IMR-90 (cell line): Measurements from ENCODE around the gene ILK. TPM values are rescaled to one million over a fixed set of nuclear protein-coding genes. Genes with fewer than 3 reads are reported as not detected.

Experiments used
- ATAC-seq: fragments of 200-7000 bp; cut with Tn5 transposase; 2 replicates; pipeline ENCODE4 v1.9.1; 2020; ENCODE audit warnings: low read depth, mild to moderate bottlenecking, moderate library complexity
- BruUV-seq: library from RNA; stranded (reverse); fragments of 400-500 nt; replicated peaks from 2 replicates; lab custom pipeline; 2021; lab: Mats Ljungman, UMichigan
- CTCF ChIA-PET: fragments of 300-600 bp; formaldehyde crosslinking; extraction: SDS; loops from one replicate; lab custom pipeline; 2021; ENCODE audit warnings: antibody characterized with exemption; lab: Yijun Ruan, JAX
- POLR2A ChIA-PET: fragments of 300-600 bp; sonication (Branson Sonifier 250); formaldehyde crosslinking; loops from one replicate; lab custom pipeline; 2022; ENCODE audit warnings: antibody characterized with exemption; ENCODE audit not compliant: unreplicated experiment; lab: Charles Lee
- DNase-seq: peaks from one replicate; pipeline ENCODE4 v3.0.0; 2013
- H2AFZ ChIP-seq: replicated peaks from 2 replicates; pipeline ENCODE3; 2013; ENCODE audit warnings: low read length, mild to moderate bottlenecking; ENCODE audit not compliant: poor library complexity
- H2AK5ac ChIP-seq: 2 replicates; pipeline ENCODE4 v1.6.1; 2013; ENCODE audit warnings: low read depth, low read length, inconsistent platforms
- H2AK9ac ChIP-seq: replicated peaks from 2 replicates; pipeline ENCODE3; 2013; ENCODE audit warnings: mild to moderate bottlenecking, low read depth, low read length, moderate library complexity; ENCODE audit not compliant: poor library complexity
- H2BK120ac ChIP-seq: 2 replicates; pipeline ENCODE4 v1.6.1; 2013; ENCODE audit warnings: low read depth, low read length, inconsistent platforms
- H2BK15ac ChIP-seq: 3 replicates; pipeline ENCODE4 v1.6.1; 2013; ENCODE audit warnings: low read depth, low read length, inconsistent platforms
- H2BK20ac ChIP-seq: 2 replicates; pipeline ENCODE4 v1.6.1; 2013; ENCODE audit warnings: low read depth, mild to moderate bottlenecking, inconsistent platforms, low read length, moderate library complexity
- H2BK5ac ChIP-seq: 2 replicates; pipeline ENCODE4 v1.6.1; 2013; ENCODE audit warnings: mild to moderate bottlenecking, low read depth, low read length, inconsistent platforms; ENCODE audit not compliant: poor library complexity, severe bottlenecking
- H3K14ac ChIP-seq: replicated peaks from 2 replicates; pipeline ENCODE4 v1.6.1; 2013; ENCODE audit warnings: low read depth, low read length, inconsistent platforms
- H3K18ac ChIP-seq: 2 replicates; pipeline ENCODE4 v1.6.1; 2013; ENCODE audit warnings: low read depth, low read length, control low read depth
- H3K23ac ChIP-seq: 2 replicates; pipeline ENCODE4 v1.6.1; 2013; ENCODE audit warnings: low read depth, low read length, inconsistent platforms
- H3K27ac ChIP-seq: 2 replicates; pipeline ENCODE4 v1.5.1; 2013; ENCODE audit warnings: mild to moderate bottlenecking, control low read depth, low read length; ENCODE audit not compliant: insufficient read depth
- H3K27me3 ChIP-seq: 2 replicates; pipeline ENCODE4 v1.6.1; 2013; ENCODE audit warnings: low read length; ENCODE audit not compliant: control insufficient read depth, insufficient read depth
- H3K36me3 ChIP-seq: 2 replicates; pipeline ENCODE4 v1.6.1; 2013; ENCODE audit warnings: low read length, mixed read lengths; ENCODE audit not compliant: control insufficient read depth, insufficient read depth
- H3K4ac ChIP-seq: 2 replicates; pipeline ENCODE4 v1.6.1; 2013; ENCODE audit warnings: low read depth, low read length, inconsistent platforms
- H3K4me1 ChIP-seq: 2 replicates; pipeline ENCODE4 v1.6.1; 2013; ENCODE audit warnings: low read length, mixed read lengths; ENCODE audit not compliant: control insufficient read depth, insufficient read depth
- H3K4me2 ChIP-seq: 2 replicates; pipeline ENCODE4 v1.6.1; 2013; ENCODE audit warnings: low read depth, mild to moderate bottlenecking, control low read depth, low read length, moderate library complexity
- H3K4me3 ChIP-seq: 2 replicates; pipeline ENCODE4 v1.5.1; 2013; ENCODE audit warnings: low read depth, mild to moderate bottlenecking, control low read depth, low read length, moderate library complexity; ENCODE audit not compliant: insufficient read depth
- H3K56ac ChIP-seq: 2 replicates; pipeline ENCODE4 v1.6.1; 2013; ENCODE audit warnings: low read length, inconsistent platforms; ENCODE audit not compliant: insufficient read depth; ENCODE audit errors: extremely low read depth
- H3K79me1 ChIP-seq, 2 experiments: 2 replicates each; pipeline ENCODE4 v1.6.1; 2013; ENCODE audit warnings: low read length in 2 of 2, inconsistent platforms in 1 of 2, low read depth in 1 of 2
- H3K9ac ChIP-seq: 2 replicates; pipeline ENCODE4 v1.6.1; 2013; ENCODE audit warnings: low read depth, low read length, control low read depth
- H3K9me1 ChIP-seq: 2 replicates; pipeline ENCODE4 v1.6.1; 2013; ENCODE audit warnings: low read length, inconsistent platforms; ENCODE audit not compliant: insufficient read depth
- H3K9me3 ChIP-seq: 2 replicates; pipeline ENCODE4 v1.6.1; 2013; ENCODE audit warnings: low read length; ENCODE audit not compliant: control insufficient read depth, insufficient read depth
- H4K20me1 ChIP-seq: 2 replicates; pipeline ENCODE4 v1.6.1; 2013; ENCODE audit warnings: low read length, inconsistent platforms; ENCODE audit not compliant: insufficient read depth
- H4K5ac ChIP-seq: 2 replicates; pipeline ENCODE4 v1.6.1; 2013; ENCODE audit warnings: mild to moderate bottlenecking, low read depth, low read length, control low read depth
- H4K8ac ChIP-seq, 2 experiments: 2 replicates each; pipeline ENCODE4 v1.6.1; 2013; ENCODE audit warnings: low read depth in 2 of 2, low read length in 2 of 2, control low read depth in 1 of 2, inconsistent platforms in 1 of 2
- H4K91ac ChIP-seq: 2 replicates; pipeline ENCODE4 v1.6.1; 2013; ENCODE audit warnings: low read depth, low read length, inconsistent platforms; ENCODE audit not compliant: insufficient read depth
- CTCF ChIP-seq: conservative IDR thresholded peaks from 2 replicates; pipeline ENCODE4 v1.5.1; 2012; ENCODE audit warnings: mild to moderate bottlenecking, low read depth, low read length, improper control_type of control experiment
- ELK1 ChIP-seq: fragments of 150-350 bp; IDR thresholded peaks from 2 replicates; pipeline ENCODE4 v1.6.1; 2016; ENCODE audit warnings: low read depth, mild to moderate bottlenecking, low read length, moderate library complexity, borderline replicate concordance
- MAZ ChIP-seq: IDR thresholded peaks from 2 replicates; pipeline ENCODE4 v1.6.1; 2012; ENCODE audit warnings: low read depth, mild to moderate bottlenecking, low read length, improper control_type of control experiment, moderate library complexity, borderline replicate concordance
- NFE2L2 ChIP-seq: fragments of 150-350 bp; IDR thresholded peaks from 2 replicates; pipeline ENCODE4 v1.6.1; 2016; ENCODE audit warnings: low read depth, mild to moderate bottlenecking, low read length
- RCOR1 ChIP-seq: IDR thresholded peaks from 2 replicates; pipeline ENCODE4 v1.6.1; 2012; ENCODE audit warnings: mild to moderate bottlenecking, low read length, improper control_type of control experiment; ENCODE audit not compliant: insufficient replicate concordance
- SMC3 ChIP-seq: fragments of 150-350 bp; IDR thresholded peaks from 2 replicates; pipeline ENCODE4 v1.6.1; 2016; ENCODE audit warnings: low read depth, mild to moderate bottlenecking, antibody characterized with exemption, low read length, moderate library complexity
- WGBS, 2 experiments: methylation state at CpG; one replicate each; pipeline versions ENCODE4 v1.1.5 to v1.1.7; 2013; ENCODE audit warnings: missing lambda C conversion rate in 2 of 2; ENCODE audit not compliant: insufficient read length in 1 of 2; ENCODE audit errors: extremely low coverage in 2 of 2; 5-methylcytosine and 5-hydroxymethylcytosine counted together
- dilution Hi-C: fragments of 300-500 bp; cut with HindIII; formaldehyde crosslinking; loops from one replicate; pipeline ENCODE4 v1.14.3; 2018; ENCODE audit warnings: low sequenced_read_pairs; ENCODE audit not compliant: unreplicated experiment
- in situ Hi-C: fragments of 300-500 bp; cut with MboI; formaldehyde crosslinking; loops from 3 replicates; pipeline ENCODE4 v1.14.3; 2019; ENCODE audit warnings: low sequenced_read_pairs, inconsistent platforms, mixed read lengths
- intact Hi-C: fragments of 100-400 bp; cut with micrococcal nuclease; formaldehyde crosslinking; loops from 2 replicates; pipeline ENCODE4 v1.10.0; 2022
- polyA plus RNA-seq, 3 experiments: library from polyadenylated mRNA; depleted of rRNA; stranded (reverse); fragments of >200 nt; gene quantifications; 2 replicates each; pipeline ENCODE4 v1.2.3, GENCODE V29; 2012; ENCODE audit warnings: low replicate concordance in 1 of 3
- total RNA-seq: library from RNA; depleted of rRNA; stranded (reverse); fragments of >200 nt; gene quantifications from 2 replicates; pipeline ENCODE4 v1.2.3, GENCODE V29; 2012

ILK gene
- total and polyA plus RNA-seq, 2 of the 4 experiments (the other 2 are of a cell fraction): 339 to 389 TPM

DNA sequence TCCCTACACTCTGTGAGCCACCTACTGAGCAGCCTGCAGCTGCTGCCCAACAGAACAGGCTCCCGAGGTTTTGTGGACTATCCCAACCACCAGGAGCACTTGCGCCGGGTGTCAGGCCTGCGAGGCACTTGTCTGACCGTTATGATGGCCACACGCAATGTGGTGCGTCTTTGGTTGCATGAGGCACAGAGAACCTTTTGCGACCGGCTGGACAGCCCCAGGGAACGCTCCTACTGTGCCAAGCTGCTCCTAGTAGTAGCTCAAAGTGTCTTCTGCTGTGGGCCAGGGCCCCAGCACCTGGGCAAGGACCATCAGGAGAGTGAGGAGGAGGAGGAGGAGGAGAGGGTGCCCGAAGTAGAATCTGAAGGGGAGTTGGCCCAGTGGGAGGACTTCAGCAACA lies 46.5 kb upstream of the ILK start:
- TF ChIP-seq ELK1: no peak
- TF ChIP-seq MAZ: no peak
- no peak for TF ChIP-seq RCOR1
- TF ChIP-seq CTCF: no peak
- no peak for TF ChIP-seq NFE2L2
- no peak for TF ChIP-seq SMC3
- Histone ChIP-seq H3K36me3 (no peaks in the 10 kb centered on the region), H2AFZ (no peak overlapping the region), H3K14ac (no peak overlapping the region), H3K9me3 (no peaks in the 10 kb centered on the region), H3K4me3 (no peak overlapping the region), H3K4ac (no peak overlapping the region), H3K18ac (no peak overlapping the region), H3K56ac (no peak overlapping the region), H3K27me3 (no peaks in the 10 kb centered on the region), H4K8ac (no peak overlapping the region), H3K23ac (no peak overlapping the region), H2BK15ac (no peak overlapping the region), H4K20me1 (no peaks in the 10 kb centered on the region), H2BK20ac (no peak overlapping the region), H2BK5ac (no peak overlapping the region), H3K79me1 (no peaks in the 10 kb centered on the region), H2BK120ac (no peak overlapping the region), H3K9ac (no peak overlapping the region), H3K4me1 (no peaks in the 10 kb centered on the region), H4K5ac (no peak overlapping the region), H3K9me1 (no peaks in the 10 kb centered on the region; the same call in 1 of the 2 replicates), H2AK5ac (no peak overlapping the region), H2AK9ac (no peak overlapping the region), H3K4me2 (no peak overlapping the region), H4K91ac (no peak overlapping the region), H3K27ac (no peak overlapping the region)
- in situ Hi-C loops: no loop called here
- BruUV-seq: no TSS peak
- dilution Hi-C loops: no loop called here
- DNase-seq (no peak), ATAC-seq (no peak)
- intact Hi-C loops: no loop called here
- ChIA-PET CTCF (no interaction called here), POLR2A (no interaction called here)
- WGBS, 2 experiments: 95% methylated on average over 10 of the region's 11 CpGs; no CpG with 5 or more reads in 1 of the 2 experiments
